WI38 (cell line): ENCODE measurements around the gene EFCAB6.

Experiments
- H3K4me3 ChIP-seq: 2 replicates; pipeline ENCODE4 v1.5.1; 2011; ENCODE audit warnings: low read depth, mild to moderate bottlenecking, control low read depth, low read length
- TF ChIP-seq, protein P1 (sequence below): IDR thresholded peaks from 2 replicates; pipeline ENCODE4 v1.5.1; 2012; ENCODE audit warnings: low read depth, mild to moderate bottlenecking, control low read depth, low read length

EFCAB6 gene

DNA sequence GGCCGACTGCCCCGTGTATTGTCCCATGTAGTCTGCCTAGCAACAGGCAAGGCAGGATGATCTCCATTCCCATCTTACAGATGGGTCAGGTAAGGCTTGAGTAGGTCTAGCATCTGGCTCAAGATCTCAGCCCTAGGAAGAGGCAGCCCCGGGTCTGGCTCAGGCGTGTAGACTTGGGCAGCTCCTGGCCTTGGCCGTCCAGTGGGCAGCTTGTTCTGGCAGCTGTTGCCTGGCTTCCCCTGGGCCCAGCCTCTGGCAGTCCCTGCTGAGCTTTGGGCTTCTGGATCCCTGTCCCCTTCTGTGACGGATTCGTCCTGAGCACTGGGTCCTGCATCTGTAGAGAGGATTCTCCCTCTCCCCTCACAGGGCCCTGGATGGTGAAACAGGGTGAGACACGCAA is 327.9 kb downstream of the EFCAB6 start:
- TF ChIP-seq, protein P1, sequence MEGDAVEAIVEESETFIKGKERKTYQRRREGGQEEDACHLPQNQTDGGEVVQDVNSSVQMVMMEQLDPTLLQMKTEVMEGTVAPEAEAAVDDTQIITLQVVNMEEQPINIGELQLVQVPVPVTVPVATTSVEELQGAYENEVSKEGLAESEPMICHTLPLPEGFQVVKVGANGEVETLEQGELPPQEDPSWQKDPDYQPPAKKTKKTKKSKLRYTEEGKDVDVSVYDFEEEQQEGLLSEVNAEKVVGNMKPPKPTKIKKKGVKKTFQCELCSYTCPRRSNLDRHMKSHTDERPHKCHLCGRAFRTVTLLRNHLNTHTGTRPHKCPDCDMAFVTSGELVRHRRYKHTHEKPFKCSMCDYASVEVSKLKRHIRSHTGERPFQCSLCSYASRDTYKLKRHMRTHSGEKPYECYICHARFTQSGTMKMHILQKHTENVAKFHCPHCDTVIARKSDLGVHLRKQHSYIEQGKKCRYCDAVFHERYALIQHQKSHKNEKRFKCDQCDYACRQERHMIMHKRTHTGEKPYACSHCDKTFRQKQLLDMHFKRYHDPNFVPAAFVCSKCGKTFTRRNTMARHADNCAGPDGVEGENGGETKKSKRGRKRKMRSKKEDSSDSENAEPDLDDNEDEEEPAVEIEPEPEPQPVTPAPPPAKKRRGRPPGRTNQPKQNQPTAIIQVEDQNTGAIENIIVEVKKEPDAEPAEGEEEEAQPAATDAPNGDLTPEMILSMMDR = no peak
- H3K4me3 ChIP-seq = no peak overlapping the region

DNA sequence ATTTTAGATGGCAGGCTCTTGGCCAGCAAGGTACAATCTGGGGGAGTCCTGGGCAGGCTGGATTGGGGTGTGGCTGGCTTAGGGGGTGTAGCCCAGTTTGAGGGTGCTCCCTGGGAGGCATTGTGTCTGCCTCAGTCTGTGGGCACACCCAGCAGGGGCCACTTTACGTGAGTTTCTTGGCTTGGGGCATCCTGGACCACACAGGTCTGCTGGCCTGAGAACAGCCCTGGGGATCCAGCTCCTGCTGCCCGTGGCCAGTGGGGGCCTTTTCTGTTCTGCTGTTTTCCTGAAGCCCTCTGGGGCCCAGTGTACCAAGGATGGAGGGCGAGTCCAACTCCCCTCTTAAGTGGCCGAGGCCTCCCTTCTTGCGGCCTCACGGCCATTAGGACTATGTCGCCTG is 328.4 kb downstream of the EFCAB6 start:
- TF ChIP-seq, protein P1 = no peak
- H3K4me3 ChIP-seq = no peak overlapping the region

DNA sequence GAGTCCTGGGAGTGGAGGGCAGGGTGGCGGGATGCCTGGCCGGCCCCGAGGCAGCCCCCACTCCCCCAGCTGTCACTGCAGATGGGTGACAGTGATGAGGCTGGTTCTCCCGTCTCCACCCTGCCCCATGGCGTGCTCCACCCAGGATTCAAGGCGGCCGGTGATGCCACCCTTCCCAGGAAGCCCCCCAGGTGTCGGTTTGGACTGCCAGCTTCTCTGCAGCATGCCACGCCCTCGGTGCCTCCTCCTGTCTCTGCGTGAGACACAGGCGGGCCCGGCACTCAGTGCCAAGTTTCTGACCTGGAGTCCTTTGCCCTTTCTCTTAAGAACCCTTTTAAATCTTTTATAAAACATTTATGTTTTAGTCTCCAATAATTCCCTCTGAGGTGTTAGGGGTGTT is 328.8 kb downstream of the EFCAB6 start:
- no peak overlapping the region for H3K4me3 ChIP-seq
- TF ChIP-seq, protein P1 = no peak

DNA sequence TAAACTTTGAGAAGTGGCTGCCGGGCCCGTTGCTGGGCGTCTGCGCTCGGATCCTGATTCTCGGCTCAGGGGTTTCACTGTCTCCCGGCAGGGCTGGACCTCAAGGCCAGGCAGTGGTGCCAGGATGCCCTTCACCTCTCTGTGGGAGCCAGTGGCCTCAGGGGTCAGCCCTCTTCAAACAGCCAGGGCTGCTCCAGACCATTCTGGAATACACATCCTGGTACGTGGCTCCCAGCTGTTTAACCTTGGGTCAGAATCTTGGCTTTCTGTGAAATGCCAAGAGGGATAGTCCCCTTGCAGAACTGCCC is 329.8 kb downstream of the EFCAB6 start:
- no peak overlapping the region for H3K4me3 ChIP-seq

DNA sequence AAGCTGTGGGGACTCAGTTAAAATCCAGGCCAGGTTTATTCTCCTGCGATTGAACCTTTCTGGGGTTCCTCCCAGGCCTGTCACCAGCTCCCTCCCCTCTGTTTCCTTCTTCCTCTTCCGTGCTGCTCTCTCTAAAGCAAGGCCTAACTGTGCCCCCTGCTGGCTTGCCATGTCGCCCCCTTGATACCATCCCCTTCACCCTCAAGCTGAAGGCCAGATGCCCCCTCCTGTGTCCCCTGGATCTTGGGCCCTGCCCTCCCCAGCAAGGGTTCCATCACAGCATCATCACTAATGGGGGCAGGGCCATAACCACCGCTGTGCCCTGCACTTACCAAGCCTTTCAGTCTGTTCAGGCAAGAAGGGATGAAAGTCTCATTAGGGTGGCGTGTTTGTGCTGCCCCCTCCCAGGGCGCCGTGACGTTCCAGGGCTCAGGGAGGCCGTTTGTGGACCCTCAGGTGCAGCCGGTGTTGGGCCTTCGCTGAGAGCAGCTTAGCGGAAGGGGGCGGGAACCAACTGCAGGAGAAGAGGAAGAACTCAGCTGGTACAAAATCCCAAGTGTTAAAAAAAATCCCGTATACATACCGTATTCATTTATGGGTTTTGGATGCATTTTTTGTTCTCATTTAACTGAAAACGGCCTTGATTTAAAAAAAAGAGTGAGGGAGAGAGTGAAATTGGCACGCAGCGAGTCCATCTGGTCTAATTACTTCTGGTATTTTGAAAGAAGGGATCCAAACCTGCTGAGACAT is 330.4 kb downstream of the EFCAB6 start:
- H3K4me3 ChIP-seq = no peak overlapping the region
- TF ChIP-seq, protein P1 = no peak

More for the DNA sequence above, 329.8 kb downstream of the EFCAB6 start:
- TF ChIP-seq, protein P1 = no peak

DNA sequence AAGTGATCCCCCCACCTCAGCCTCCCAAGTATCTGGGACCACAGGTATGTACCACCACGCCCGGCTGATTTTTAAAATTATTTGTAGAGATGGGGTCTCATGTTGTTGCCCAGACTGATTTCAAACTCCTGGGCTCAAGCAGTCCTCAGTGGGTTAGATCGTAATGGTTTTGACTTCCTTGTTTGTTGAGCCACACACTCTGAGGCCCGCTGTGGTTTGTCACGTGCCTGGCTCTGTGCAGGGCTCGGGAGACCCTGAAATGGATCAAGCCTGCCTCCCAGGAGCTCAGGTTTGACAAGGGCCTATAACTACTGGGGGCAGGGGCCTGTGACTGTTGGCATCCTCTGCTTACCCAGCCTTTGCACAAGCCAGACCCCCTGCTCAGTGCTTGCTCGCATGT is 332.1 kb downstream of the EFCAB6 start:
- TF ChIP-seq, protein P1 = no peak
- H3K4me3 ChIP-seq = no peak overlapping the region

DNA sequence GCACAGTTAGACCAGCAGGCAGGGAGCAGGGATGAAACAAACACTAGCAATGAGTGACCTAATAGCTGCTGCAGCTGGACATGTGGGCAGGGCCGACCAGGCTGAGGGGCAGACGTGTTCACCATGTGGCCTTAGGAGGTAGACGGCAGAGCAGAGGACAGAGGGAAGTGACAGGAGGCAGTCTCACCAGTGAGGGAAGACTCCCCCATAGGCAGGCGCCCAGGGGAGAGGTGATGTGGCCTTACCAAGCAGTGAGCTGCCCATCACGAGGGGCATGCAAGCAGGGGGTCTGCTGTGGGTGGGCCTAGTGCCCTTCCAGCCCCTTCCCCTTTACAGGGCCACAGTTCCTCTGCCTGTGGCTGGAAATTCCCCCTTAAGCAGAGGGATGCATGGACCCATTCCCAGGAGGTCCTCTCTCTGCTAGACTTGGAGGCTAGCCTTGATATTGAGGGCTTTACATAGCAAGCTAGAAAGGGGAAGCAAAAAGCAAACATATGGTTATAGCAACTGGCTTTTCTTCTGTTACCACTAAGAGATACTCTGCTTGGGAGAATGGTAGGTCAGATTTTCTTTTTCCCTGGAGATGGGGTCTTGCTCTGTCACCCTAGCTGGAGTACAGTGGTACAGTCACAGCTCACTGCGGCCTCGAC is 332.7 kb downstream of the EFCAB6 start:
- H3K4me3 ChIP-seq = no peak overlapping the region
- TF ChIP-seq, protein P1 = no peak
